Mammary epithelial cell (primary cell): ENCODE data around the gene GBX1.

Experiments
- CTCF ChIP-seq, 2 donors: IDR thresholded peaks in 1 of 2; conservative IDR thresholded peaks in 1 of 2; 2 replicates each; pipeline ENCODE4 v1.5.1; 2011 to 2012; ENCODE audit warnings: inconsistent platforms in 2 of 2, low read length in 2 of 2, mild to moderate bottlenecking in 2 of 2, control low read depth in 1 of 2, low read depth in 1 of 2; ENCODE audit not compliant: insufficient read depth in 1 of 2; ENCODE audit errors: extremely low read depth in 1 of 2
- EZH2 ChIP-seq: IDR thresholded peaks from 2 replicates; pipeline ENCODE4 v1.6.1; 2012; ENCODE audit warnings: low read length, inconsistent platforms, borderline replicate concordance

- TF ChIP-seq CTCF (conservative IDR thresholded peaks at IDR 0.05 in 1 of 2, IDR thresholded peaks at IDR 0.05 in 1 of 2; ENCODE audit: extremely low read depth in 1 of 2, insufficient read depth in 1 of 2, low read depth in 1 of 2, low read length in 2 of 2) (no peak), EZH2 (no peak)
These were observed 58.1 kb downstream of the GBX1 start for GRCh38 chr7:151109094-151110048.
